ENCODE results near the gene CARD11. TPM values are rescaled to one million over a fixed set of nuclear protein-coding genes. Genes with fewer than 3 reads are reported as not detected.

The CARD11 gene
- total RNA-seq, 2 donors from 2014 or later, result 3.7 to 4.4 TPM

DNA sequence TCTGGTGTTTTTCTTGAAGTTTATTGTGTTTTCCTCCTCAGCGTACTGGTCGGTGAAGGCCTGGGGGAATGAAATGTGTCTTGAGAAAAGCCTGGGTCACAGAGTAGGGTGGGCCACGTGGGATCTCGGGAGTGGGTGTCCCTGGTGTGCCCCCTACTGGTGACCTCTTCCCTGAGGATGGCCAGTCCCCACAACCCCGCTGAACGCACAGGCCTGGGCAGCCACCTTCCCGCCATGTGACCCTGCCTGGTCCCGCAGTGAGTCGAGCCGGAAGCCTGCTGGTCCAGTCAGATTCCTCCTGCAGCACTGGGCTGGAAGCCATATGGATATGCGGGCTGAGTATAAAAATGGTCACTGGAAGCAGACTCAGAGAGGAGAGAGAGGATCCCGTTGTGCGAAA lies 146.6 kb downstream of the CARD11 start:
- Histone ChIP-seq H3K36me3 (no peaks in the 10 kb centered on the region), H3K4me1 (ENCODE audit: control insufficient read depth in 1 of 2, low read depth in 2 of 2) (peaks cover 9 to 13% of the 10 kb centered on the region in 2 donors), H3K27me3 (replicated peaks; ENCODE audit: insufficient read depth) (no peaks in the 10 kb centered on the region), H3K27ac (no peak overlapping the region), H3K9me3 (no peaks in the 10 kb centered on the region), H3K4me3 (no peak overlapping the region)
- TF ChIP-seq, protein P1, sequence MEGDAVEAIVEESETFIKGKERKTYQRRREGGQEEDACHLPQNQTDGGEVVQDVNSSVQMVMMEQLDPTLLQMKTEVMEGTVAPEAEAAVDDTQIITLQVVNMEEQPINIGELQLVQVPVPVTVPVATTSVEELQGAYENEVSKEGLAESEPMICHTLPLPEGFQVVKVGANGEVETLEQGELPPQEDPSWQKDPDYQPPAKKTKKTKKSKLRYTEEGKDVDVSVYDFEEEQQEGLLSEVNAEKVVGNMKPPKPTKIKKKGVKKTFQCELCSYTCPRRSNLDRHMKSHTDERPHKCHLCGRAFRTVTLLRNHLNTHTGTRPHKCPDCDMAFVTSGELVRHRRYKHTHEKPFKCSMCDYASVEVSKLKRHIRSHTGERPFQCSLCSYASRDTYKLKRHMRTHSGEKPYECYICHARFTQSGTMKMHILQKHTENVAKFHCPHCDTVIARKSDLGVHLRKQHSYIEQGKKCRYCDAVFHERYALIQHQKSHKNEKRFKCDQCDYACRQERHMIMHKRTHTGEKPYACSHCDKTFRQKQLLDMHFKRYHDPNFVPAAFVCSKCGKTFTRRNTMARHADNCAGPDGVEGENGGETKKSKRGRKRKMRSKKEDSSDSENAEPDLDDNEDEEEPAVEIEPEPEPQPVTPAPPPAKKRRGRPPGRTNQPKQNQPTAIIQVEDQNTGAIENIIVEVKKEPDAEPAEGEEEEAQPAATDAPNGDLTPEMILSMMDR (IDR thresholded peaks at IDR 0.05), result no peak
- ATAC-seq (ENCODE audit: insufficient number of reproducible peaks, low FRiP score, low read depth) (no peak), DNase-seq (ENCODE audit: low spot score) (no peak)

- H3K4me1 ChIP-seq (ENCODE audit: control insufficient read depth in 1 of 2, low read depth in 2 of 2), result peaks cover 9 to 13% of the 10 kb centered on the region in 2 donors
- TF ChIP-seq, protein P1 (IDR thresholded peaks at IDR 0.05), result no peak
- no peaks in the 10 kb centered on the region for H3K27me3 ChIP-seq (replicated peaks; ENCODE audit: insufficient read depth)
- no peaks in the 10 kb centered on the region for H3K9me3 ChIP-seq
- ATAC-seq (ENCODE audit: insufficient number of reproducible peaks, low FRiP score, low read depth), result no peak
- DNase-seq (ENCODE audit: low spot score), result no peak
- no peaks in the 10 kb centered on the region for H3K36me3 ChIP-seq
- no peak overlapping the region for H3K27ac ChIP-seq
- H3K4me3 ChIP-seq, result no peak overlapping the region
These were observed 147.5 kb downstream of the CARD11 start for GRCh38 chr7:2896131-2896530.

GRCh38 chr7:2894118-2894940 lies 149.3 kb downstream of the CARD11 start:
- Histone ChIP-seq H3K9me3 (no peaks in the 10 kb centered on the region), H3K36me3 (no peaks in the 10 kb centered on the region), H3K27ac (no peak overlapping the region), H3K27me3 (replicated peaks; ENCODE audit: insufficient read depth) (no peaks in the 10 kb centered on the region), H3K4me3 (peak overlapping the region; percentile 39), H3K4me1 (ENCODE audit: control insufficient read depth in 1 of 2, low read depth in 2 of 2) (peaks cover 9 to 13% of the 10 kb centered on the region in 2 donors)
- ATAC-seq (ENCODE audit: insufficient number of reproducible peaks, low FRiP score, low read depth) (no peak), DNase-seq (ENCODE audit: low spot score) (no peak)
- TF ChIP-seq, protein P1 (IDR thresholded peaks at IDR 0.05), result no peak

DNA sequence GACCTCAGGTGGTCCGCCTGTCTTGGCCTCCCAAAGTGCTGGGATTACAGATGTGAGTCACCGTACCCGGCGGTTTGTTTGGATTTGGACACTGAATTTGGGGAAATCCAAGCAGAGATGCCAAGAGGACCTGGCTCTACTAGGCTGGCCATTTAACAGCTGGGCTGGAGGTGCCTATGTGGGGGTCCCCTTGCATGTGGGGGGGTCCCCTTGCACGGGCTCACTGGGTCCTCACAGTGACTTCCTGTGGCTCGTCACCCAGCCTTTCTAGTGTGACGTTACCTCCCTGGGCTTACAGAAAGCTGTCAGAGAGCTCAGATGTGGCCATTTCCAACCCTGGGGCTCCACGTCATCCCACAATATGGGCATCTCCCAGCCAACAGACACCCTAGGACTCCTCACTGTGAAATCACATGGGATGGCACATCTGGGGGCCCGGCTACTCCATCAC lies 150.2 kb downstream of the CARD11 start:
- H3K27ac ChIP-seq, result no peak overlapping the region
- H3K36me3 ChIP-seq, result no peaks in the 10 kb centered on the region
- peaks cover 9 to 13% of the 10 kb centered on the region in 2 donors for H3K4me1 ChIP-seq (ENCODE audit: control insufficient read depth in 1 of 2, low read depth in 2 of 2)
- no peak for DNase-seq (ENCODE audit: low spot score)
- no peak overlapping the region for H3K4me3 ChIP-seq
- H3K9me3 ChIP-seq, result no peaks in the 10 kb centered on the region
- TF ChIP-seq, protein P1 (IDR thresholded peaks at IDR 0.05), result no peak
- H3K27me3 ChIP-seq (replicated peaks; ENCODE audit: insufficient read depth), result no peaks in the 10 kb centered on the region
- peak; percentile 64 for ATAC-seq (ENCODE audit: insufficient number of reproducible peaks, low FRiP score, low read depth)

GRCh38 chr7:2892549-2892948 lies 151.1 kb downstream of the CARD11 start:
- Histone ChIP-seq H3K9me3 (no peaks in the 10 kb centered on the region), H3K27me3 (replicated peaks; ENCODE audit: insufficient read depth) (no peaks in the 10 kb centered on the region), H3K4me3 (no peak overlapping the region), H3K36me3 (no peaks in the 10 kb centered on the region), H3K27ac (no peak overlapping the region), H3K4me1 (ENCODE audit: control insufficient read depth in 1 of 2, low read depth in 2 of 2) (peaks cover 9 to 13% of the 10 kb centered on the region in 2 donors)
- DNase-seq (ENCODE audit: low spot score) (no peak), ATAC-seq (ENCODE audit: insufficient number of reproducible peaks, low FRiP score, low read depth) (no peak)
- TF ChIP-seq, protein P1 (IDR thresholded peaks at IDR 0.05), result no peak
